Fibroblast of pulmonary artery (primary cell): Measurements from ENCODE around the gene KCNK17.
A peak's percentile ranks its signal among the peaks of the same experiment; 100 is the strongest.

Experiments
- DNase-seq: peaks from one replicate; pipeline ENCODE4 v3.0.0-alpha.2; 2010; ENCODE audit warnings: low read depth
- H3K4me3 ChIP-seq: replicated peaks from 2 replicates; pipeline ENCODE4 v1.5.1; 2011; ENCODE audit warnings: low read depth, mild to moderate bottlenecking, control low read depth, low read length, moderate library complexity
- CTCF ChIP-seq: IDR thresholded peaks from 2 replicates; pipeline ENCODE4 v1.5.1; 2011; ENCODE audit warnings: mild to moderate bottlenecking, control low read depth, low read length, inconsistent platforms; ENCODE audit errors: missing control alignments

The KCNK17 gene

DNA sequence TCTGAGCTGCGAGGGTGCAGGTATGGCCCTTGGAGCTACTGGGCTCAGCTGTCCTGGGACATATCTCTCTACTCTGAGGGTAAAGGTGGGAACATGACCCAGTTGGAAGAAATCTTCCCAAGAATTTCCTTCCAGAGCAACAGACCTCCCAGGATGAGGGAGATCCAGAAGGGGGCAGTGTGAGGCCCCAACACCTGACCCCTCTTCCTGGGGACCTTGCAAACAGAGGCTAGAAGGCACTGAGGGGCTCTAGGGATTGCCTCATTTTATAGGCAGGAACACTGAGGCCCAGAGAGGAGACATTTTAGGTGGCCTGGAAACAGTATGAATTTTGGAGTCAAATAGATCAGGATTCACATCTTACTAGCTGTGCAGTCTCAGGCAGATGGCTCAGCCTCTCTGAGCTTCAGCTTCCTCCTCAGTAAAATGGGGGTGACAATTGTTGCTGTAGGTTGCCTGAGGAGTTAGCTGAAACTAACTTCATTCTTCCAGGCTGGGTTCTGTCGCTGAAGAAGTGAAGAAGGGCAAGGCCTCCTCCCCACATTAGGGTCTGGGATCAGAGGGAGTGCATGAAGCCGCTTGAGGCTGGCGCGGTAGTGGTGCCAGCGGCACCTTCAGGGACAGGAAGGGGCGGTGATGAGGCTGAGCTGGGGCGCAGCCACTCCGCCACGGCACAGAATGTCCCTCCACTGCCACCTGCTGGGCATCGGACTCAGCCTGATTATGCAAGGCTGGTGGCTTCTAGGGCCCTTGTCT, 11.4 kb downstream of the KCNK17 start:
- no peak overlapping the region for H3K4me3 ChIP-seq
- TF ChIP-seq CTCF: peak; percentile 81
- DNase-seq: peak; percentile 66

DNA sequence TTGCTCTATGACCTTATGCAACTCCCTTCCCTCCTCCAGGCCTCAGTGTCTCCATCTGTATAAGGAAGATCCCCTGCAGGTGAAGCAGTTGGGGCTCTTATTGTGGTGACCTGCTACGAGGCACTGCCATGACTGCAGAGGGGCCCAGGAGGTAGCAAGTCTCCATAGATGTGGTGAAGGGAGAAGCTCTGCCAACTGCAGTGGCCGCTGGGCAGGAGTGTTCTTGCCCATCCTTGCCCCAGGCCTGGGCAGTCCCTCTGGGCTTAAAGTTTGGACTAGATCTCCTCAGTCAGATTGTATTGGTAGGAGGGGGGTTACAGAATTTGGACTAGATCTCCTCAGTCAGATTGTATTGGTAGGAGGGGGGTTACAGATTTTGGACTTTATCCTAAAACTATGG, 12.2 kb downstream of the KCNK17 start:
- DNase-seq: no peak
- no peak overlapping the region for H3K4me3 ChIP-seq
- no peak for TF ChIP-seq CTCF

GRCh38 chr6:39301606-39302005, 12.6 kb downstream of the KCNK17 start:
- no peak overlapping the region for H3K4me3 ChIP-seq
- TF ChIP-seq CTCF: peak; percentile 28
- DNase-seq: peak; percentile 3

DNA sequence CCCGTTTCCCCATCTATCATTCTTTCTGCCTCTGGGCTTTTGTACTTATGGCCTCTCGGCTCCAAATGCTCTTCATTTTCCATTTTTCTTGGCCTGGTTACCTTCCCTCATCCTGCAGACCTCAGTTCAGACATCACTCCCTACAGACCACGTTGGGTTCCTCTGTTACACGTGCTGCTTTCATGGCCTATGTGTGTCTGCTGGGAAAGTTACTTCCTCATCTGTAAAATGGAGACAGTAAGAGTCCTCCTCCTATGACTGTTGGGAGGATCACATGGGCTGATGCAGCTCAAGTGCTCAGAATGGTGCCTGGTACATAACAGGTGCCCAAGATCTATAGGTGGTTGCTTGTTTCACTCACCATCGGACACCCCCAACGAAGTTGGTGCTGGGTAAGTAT, 13.5 kb downstream of the KCNK17 start:
- H3K4me3 ChIP-seq: no peak overlapping the region
- no peak for DNase-seq

DNA sequence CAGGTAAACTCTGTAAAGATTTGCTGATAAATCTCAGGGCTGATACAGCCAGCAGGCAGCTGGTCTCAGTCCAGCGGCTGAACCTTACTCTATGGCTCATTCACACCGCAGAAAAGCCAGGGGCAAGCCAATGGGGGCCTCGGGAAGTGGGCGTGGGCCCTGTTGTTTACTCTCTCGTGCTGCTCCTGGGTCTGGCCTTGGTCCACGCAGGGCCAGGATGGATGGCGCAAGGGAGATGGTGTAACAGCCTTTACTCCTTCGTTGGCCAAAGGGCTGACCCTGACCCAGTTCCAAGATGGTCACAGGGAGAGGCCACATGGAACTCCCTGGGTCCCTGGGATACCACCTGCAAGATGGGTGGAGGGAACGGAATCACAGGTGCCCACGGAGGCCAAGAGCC, 16.2 kb downstream of the KCNK17 start:
- DNase-seq: no peak
- no peak for TF ChIP-seq CTCF
- H3K4me3 ChIP-seq: no peak overlapping the region

More for the DNA sequence above, 13.5 kb downstream of the KCNK17 start:
- TF ChIP-seq CTCF: no peak

- TF ChIP-seq CTCF: no peak
- DNase-seq: peak; percentile 9
- H3K4me3 ChIP-seq: no peak overlapping the region
Measured at GRCh38 chr6:39296745-39297640, 17.2 kb downstream of the KCNK17 start.

DNA sequence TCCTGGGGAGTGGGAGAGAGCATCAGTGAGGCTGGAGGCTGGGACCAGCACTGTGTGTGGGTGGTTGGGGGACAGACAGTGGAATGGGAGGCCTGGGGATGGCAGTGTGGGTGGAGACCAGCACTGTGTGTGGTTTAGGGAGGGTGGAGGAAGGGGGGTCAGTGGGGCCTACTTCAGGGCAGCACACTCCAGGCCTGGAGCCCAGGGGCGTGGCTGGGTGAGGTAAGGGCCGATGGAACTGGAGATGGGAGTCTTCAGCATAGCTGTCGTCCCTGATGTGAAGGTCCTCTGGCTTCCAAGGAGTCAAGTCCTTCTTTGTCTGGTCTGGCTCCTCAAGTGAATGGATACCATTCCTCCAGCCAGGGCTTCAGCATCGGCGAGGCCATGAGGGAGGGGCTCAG, 18.6 kb downstream of the KCNK17 start:
- DNase-seq: no peak
- TF ChIP-seq CTCF: no peak
- H3K4me3 ChIP-seq: no peak overlapping the region
